ENCODE measurements around the gene DGLUCY.
"Not testable (repeated sequence)": the region's sequence is repeated elsewhere in the genome, so short reads cannot be mapped to it uniquely, and the experiment has no call there.

The DGLUCY gene, protein sequence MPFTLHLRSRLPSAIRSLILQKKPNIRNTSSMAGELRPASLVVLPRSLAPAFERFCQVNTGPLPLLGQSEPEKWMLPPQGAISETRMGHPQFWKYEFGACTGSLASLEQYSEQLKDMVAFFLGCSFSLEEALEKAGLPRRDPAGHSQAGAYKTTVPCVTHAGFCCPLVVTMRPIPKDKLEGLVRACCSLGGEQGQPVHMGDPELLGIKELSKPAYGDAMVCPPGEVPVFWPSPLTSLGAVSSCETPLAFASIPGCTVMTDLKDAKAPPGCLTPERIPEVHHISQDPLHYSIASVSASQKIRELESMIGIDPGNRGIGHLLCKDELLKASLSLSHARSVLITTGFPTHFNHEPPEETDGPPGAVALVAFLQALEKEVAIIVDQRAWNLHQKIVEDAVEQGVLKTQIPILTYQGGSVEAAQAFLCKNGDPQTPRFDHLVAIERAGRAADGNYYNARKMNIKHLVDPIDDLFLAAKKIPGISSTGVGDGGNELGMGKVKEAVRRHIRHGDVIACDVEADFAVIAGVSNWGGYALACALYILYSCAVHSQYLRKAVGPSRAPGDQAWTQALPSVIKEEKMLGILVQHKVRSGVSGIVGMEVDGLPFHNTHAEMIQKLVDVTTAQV

DNA sequence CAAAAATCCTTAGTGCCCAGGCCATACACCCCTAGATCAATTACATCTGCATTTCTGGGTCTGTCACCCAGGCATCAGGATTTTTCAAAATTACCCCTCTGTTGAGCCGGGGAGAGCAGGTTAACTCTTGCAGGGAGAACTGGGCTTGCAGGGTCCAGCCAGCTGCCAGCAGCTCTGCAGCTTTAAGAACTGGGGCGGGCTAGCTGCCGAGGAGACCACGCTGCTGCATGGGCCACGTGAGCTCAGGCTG, at the start of gene DGLUCY:
DGLUCY (plus strand) TSS at position 245 of the 250 bp plus-strand sequence. CDS start 46,222 bp downstream, outside the sequence.
- DNase-seq (ENCODE audit: low spot score) = no peak

DNA sequence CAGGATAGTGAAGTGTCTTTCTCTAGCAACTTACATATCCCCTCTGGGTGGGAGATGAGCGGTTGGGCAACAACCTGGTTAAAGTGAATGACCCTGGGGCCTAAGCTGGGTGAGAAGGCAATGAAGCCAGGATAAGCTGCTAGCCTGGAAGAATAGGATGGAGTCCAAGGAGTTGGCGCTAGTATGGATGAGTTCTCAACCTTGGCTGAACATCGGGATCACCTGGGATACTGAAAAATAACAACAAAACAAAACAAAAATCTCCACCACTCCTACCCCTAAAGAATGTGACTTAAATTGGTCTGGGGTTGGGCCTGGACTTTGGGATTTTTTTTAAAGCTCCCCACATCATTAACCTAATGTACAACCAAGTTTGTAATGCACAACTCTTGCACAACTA, 48.6 kb upstream of the DGLUCY start:
- no peak for DNase-seq (ENCODE audit: low spot score)

DNA sequence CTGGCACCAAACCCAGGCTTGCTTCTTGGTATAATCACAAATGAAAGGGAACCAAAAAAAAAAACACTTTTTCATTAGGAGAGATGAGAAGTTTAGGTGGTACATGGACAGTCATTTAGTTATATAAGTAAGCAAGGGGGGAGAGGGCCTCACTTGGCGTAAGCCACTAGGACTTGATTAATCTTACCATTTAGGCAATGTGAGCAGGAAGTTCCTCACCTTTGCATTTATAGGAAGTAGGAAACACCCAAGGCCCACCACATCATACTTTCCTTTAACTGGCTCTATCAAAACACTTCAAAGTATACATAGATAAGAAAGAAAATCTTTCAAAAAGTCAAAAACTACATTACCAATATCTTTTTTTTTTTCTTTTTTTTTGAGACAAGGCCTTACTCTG, 46.7 kb upstream of the DGLUCY start:
- no peak for DNase-seq (ENCODE audit: low spot score)

DNA sequence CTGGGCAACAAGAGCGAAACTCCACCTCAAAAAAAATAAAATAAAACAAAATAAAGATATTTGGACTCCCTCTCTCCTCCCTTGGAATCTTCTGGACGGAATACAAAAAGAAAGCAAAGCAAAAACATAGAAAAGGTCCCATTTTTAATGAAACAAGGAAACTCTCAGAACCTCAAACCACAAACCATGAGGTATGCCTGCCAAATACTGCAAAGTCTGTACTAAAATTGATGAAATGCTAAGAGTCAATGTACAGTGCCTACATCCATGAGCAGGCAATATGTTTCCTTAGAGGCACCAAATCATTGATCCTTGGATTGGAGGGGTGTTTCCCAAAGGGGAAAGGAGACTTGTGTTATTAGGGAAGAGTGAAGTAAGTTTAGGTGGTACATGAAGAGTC, 45.2 kb upstream of the DGLUCY start:
- no peak for DNase-seq (ENCODE audit: low spot score)

DNA sequence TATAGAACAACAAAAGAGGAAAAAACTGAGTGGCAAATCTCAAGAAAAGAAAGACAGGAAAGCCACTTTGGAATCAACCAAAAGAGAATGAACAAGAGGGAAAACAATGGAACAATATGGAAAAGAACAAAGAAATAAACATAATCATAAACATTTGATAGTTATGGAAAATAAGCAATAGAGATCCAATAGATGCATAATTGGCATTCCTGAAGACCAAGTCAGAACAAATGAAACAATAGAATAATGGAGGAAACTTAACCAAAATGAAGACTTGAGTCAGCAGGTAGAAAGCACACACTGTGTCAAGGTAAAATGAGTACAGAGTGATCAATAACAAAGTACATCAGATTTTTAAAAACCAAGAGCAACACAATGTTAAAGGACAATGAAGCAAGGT, 43.3 kb upstream of the DGLUCY start:
- no peak for DNase-seq (ENCODE audit: low spot score)

DNA sequence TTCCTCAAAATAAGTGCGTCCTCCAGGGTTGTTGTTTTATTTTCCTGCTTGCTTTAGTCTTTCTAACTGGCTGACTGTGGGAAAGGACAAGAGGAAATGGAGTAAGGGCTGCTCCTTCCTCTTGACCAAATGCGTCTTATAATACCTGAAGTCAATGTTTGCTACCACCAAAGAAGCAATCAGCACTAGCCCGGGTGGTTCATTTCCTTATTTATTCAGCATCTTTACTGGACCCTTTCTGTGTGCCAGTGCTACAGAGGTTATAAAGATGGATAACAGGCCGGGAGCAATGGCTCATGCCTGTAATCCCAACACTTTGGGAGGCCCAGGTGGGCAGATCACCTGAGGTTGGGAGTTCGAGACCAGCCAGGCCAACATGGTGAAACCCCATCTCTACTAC, 38.3 kb upstream of the DGLUCY start:
- no peak for DNase-seq (ENCODE audit: low spot score)

DNA sequence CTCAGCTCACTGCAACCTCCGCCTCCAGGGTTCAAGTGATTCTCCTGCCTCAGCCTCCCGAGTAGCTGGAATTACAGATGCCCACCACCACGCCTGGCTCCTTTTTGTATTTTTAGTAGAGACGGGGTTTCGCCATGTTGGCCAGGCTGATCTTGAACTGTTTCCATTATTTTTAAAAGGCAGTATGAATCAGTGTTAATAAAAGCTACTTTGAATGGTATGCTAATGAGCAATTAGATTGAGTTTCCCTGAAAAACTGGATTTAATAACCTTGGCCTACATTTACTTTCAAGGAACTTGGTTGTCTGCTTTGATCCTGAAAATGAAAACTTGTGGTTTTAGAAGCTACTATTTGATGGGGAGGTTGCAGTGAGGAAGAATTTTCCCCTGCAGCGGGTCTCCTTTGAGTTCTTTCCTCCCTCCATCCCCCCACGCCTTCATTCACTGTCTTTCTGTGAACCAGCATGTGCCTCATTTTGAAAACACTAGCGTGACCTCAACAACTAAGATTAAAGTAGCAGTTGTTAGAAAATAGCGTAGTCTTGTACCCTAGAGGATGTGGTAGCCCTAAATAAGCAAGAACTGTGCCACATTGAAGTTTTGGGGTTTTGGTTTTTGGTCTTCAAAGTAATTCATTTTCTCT, 35.7 kb upstream of the DGLUCY start:
- no peak for DNase-seq (ENCODE audit: low spot score)

DNA sequence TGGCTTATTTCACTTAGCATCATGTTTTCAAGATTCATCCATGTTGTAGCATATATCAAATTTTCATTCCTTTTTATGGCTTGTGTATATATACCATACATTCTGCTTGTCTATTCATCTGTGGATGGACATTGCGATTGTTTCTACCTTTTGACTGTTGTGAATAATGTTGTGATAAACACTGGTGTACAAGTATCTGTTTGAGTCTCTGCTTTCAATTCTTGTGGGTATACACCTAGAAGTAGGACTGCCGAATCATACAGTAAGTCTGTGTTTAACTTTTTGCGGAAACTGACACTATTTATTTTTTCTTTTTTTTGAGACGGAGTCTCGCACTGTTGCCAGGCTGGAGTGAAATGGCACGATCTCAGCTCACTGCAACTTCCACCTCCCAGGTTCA, 33.8 kb upstream of the DGLUCY start:
- DNase-seq (ENCODE audit: low spot score) = no peak

DNA sequence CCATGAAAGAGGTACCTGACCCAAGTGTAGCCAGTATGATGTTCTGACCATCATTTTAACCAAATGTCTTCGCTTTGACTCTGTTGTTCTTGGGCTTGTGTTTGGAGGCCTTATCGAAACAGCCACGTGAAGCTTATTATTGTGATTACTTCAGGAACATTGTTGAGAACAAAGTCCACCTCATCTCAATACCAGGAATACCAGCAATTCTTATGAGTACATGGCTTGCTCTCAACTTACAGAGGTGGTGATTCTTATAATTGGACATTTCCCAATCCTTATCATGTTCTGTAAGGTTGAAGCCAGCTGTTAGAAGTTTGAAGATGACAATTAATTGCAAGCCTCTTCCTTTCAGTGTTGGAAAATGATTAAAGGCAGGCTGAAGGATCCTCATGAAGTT, 31.6 kb upstream of the DGLUCY start:
- no peak for DNase-seq (ENCODE audit: low spot score)

DNA sequence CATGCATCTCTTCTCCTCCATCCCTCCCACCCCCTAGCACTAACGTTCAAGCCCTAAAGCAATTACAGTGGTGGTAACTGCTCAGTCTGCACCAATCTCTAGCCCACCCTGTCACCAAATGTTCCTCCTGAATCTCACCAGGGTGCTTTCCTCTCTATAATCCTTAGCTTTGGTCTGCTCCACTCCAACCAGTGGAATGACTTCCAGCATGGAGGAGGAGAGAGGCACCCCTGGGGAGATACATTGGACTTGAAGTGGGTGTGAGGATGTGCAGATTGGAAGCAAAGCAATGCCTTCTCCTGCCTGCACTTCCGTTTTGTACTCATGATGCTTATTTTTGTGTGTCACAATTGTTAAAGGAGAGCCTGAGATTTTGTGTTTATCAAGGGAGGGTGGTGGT, 29.4 kb upstream of the DGLUCY start:
- DNase-seq (ENCODE audit: low spot score) = no peak

DNA sequence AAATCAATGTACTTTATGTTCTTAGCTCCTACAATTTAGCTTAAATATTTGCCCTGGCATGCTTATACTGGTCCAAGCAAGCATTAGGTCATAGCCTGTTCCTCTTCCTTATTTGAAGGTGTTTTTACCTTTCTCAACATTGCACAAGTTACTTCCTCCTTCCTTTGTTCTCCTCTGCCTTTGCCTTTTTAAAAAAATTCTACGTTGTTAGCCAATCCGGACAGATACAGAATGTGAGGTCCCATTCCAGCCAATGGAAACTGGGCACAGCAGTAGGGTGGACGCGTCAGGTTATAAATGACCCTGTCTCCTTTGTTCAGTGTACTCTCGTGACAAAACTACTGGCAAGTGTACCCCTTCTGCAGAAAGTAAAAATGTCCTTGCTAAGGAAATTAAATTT, 26.4 kb upstream of the DGLUCY start:
- DNase-seq (ENCODE audit: low spot score) = not testable (repeated sequence)

DNA sequence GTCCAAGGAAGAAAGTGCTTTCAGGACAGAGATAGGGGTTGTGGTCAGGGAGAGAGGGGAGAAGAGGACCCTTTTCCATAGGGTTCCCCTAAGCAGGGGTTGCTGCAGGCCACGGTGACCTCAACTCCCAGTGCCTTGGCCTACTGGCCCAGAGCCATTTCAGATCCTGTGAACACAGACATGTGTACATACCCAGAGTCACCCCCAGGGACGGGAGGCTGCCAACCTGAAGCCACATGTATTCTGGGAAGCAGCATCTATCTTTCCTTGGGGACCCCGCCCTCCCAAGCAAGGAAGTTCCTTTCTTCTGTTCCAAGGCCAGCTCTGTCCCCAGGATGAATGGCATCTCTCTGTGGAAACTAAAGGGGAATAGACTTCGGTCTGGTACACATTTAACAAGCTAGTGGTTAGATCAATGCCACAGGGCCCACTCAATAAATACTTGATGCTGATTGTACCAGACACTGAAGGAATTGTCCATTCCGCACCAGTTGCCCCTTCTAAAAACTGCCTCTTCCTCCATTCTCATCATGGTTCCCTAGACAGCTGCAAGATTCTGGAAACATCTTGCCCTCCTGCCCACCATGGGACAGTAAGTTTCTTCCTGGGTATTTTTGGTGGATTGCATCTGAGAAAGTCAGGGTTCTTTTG, 25.2 kb upstream of the DGLUCY start:
- DNase-seq (ENCODE audit: low spot score) = no peak

DNA sequence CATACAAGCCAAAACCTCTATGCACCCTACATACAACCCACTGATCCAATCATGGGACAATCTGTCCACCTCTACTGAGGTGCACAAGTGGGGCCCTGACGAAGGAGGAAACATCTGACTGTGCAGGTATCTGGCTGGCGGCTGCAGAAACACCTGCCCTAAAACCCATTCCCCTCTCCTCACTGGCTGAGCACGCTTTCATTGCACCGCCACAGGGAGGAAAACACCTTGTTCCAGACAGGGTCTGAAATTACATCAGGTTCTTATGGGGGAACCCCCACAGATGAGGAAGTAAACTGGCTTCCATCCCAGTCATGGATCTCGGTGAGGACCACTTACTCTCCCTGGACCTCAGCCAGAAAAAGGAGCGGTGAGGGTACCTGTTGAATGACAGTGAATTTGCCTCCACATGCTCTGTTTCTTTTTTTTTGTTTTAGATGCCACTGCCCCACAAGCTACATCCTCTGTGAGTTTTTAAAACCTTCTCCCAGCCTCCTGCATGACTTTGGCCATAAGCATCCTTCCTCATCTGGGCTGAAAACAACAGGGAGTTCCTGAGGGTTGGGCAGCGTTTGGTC, 23.8 kb upstream of the DGLUCY start:
- DNase-seq (ENCODE audit: low spot score) = no peak

DNA sequence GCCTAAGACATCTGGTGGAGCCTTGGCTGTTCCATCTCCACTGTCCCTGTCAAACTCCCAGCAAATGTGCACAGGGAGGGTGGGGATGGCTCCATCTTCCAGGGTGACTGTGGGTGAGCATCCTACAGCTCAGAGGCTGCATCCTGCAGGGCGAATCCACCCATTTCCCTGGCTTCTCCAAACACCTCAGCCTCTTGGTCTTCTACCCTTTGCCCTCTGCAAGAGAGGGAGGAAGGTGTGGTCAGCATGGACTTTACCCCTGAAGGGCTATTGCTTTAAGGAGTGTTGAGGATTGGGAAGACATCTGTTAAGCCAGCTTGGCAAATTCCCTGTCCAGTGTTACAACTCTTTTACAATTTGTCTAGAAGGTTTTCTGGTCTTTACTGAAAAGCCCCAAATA, 23.1 kb upstream of the DGLUCY start:
- no peak for DNase-seq (ENCODE audit: low spot score)

DNA sequence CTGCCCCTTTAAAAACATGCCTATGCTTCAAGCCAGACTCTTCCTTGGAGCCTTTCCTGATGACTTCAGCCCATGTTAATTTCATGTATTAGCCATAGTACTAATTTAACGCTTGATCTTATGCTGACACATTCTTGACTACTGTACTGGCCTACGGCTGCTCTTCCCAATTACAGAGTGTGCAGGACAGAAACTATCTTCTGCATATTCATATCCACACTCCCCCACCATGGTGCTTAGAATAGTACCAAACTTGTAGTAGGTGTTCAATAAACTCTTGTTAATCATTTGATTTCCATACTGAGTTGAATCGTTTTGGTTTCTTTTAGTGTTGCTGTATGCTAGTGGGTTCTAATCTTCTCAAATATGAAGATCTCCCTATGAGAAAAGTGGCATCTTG, 21.8 kb upstream of the DGLUCY start:
- DNase-seq (ENCODE audit: low spot score) = no peak

DNA sequence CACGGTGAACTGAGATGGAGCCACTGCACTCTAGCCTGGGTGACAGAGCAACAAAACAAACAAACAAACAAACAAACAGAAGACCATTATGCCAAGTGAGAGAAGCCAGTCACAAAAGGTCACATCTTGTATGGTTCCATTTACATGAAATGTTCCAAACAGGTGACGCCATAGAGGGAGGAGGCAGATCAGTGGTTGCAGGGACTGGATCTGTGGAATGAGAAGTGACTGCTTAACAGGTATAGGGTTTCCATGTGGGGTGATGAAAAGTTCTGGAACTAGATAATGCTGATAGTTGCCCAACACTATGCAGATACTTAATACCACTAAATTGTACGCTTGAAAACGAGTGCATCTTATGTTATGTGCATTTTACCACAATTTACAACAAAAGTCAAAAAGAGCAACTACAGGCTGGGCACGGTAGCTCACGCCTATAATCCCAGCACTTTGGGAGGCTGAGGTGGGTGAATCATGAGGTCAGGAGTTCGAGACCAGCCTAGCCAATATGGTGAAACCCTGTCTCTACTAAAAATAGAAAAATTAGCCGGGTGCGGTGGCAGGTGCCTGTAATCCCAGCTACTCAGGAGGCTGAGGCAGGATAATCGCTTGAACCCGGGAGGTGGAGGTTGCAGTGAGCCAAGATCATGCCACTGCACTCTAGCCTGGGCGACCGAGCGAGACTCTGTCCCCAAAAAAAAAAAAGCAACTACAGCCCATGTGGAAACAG, 20.0 kb upstream of the DGLUCY start:
- not testable (repeated sequence) for DNase-seq (ENCODE audit: low spot score)

DNA sequence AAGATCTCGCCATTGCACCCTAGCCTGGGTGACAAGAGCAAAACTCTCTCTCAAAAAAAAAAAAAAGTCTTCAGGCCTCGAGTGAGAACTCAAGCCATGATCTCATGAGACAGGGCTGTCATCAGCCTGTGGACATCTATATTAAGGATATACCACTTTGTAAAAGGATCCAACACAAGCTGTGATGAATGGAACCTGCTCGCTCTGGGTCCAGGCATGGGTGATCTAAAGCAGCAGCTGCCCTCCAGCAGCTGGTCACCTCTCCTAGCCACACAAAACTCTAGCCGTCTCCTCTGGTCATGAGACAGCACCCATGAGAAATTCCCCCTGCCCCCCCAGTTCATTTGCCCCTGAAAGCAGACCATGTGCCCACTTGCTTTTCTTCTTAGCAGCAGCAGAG, 19.1 kb upstream of the DGLUCY start:
- DNase-seq (ENCODE audit: low spot score) = no peak

DNA sequence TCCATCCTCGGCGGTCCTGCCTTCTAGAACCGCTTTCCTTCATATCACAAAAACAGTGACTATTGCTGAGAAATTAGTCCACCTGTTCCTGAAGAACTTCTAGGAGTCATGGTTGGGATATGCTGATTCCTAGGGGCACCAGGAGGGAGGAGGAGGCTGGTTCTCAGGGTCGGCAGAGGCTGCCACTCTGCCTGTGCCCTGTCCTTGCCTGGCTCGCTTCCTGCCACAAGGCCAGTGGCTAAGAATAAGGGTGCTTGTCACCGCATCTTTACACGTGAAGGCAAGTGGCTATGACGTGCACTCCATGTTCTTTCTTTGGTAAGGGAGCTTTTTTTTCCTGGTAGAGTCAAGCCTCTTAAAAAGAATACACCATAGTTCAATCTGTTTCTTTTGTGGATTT, 18.7 kb upstream of the DGLUCY start:
- no peak for DNase-seq (ENCODE audit: low spot score)

DNA sequence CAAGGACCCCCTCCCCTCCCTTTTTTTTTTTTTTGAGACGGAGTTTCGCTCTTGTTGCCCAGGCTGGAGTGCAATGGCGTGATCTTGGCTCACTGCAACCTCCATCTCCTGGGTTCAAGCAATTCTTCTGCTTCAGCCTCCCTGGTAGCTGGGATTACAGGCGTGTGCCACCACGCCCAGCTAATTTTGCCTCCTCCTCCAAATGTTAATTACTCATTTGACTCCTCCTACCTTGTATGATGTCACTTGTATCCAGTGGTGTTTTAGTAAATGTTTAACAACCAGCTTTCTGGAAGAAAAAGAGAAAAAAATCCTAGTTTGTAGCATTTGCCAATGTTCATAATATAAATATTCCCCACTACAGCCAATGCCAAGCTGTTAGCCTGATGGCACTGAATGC, 16.2 kb upstream of the DGLUCY start:
- not testable (repeated sequence) for DNase-seq (ENCODE audit: low spot score)

DNA sequence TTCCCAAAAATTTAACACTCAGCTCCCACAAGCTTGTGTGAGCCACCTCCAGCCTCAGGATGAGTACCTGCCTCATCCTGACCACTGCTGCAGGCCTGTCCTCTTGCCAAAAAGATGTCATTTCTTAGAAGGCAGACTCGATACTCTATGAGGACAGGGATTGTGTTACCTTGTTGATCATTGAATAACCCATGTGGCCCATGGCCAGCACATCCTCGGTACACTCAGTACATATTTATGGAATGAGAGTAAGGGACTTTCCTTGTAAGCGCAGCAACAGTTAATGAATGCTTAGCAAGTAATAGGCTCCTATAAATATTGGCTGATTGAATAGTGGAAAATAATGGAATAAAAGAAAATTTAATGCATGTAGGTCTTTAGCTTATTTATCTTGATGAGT, 15.3 kb upstream of the DGLUCY start:
- DNase-seq (ENCODE audit: low spot score) = no peak

DNA sequence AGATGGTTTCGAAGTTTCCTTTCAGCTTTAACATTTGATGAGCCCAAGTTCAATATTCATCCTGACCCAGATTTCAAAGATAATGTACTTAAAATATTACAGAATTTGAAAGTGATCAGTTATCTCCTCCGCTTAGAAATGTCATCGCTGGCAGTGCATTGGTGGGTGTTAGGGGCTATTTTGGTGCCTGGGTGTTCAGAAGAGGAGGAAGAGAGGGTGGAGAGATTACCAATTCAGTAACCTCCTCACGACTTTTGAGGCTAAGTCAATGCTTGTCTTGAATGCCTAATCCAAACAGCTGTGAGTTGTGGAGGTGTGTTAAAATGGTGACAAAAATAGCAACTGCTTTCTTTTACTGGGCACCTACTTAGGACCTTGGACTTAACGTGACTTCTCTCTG, 13.8 kb upstream of the DGLUCY start:
- no peak for DNase-seq (ENCODE audit: low spot score)

DNA sequence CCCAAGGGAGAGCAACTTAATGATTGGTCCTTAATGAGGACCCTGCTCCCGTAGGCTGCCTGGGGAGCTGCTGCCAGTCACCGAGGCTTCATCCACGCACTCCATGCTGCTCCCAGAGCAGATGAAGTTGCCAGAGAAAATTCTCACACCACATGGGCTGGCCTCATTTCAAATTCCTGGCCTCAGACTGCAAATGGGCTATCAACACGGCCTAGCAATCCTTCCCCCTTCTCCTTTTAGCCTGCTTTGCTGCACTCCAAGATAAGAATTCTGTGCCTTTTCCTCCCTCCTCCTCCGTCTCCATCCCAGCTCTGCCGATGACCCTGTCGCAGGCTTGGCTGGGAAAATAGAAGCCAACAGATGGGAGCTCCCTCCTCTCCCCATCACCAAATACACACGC, 10.8 kb upstream of the DGLUCY start:
- DNase-seq (ENCODE audit: low spot score) = no peak
